Osteoblast (primary cell): ENCODE data around the gene DBP. TPM values are rescaled to one million over a fixed set of nuclear protein-coding genes. Genes with fewer than 3 reads are reported as not detected.
A peak's percentile ranks its signal among the peaks of the same experiment; 100 is the strongest.

Experiments
- DNase-seq: peaks from one replicate; pipeline ENCODE4 v3.0.0; 2011; ENCODE audit warnings: low spot score, mixed read lengths; ENCODE audit not compliant: insufficient read length; ENCODE audit errors: missing footprints
- H2AFZ ChIP-seq: 2 replicates; pipeline ENCODE4 v1.6.0; 2011; ENCODE audit warnings: mild to moderate bottlenecking, low read length
- H3K27ac ChIP-seq: 2 replicates; pipeline ENCODE4 v1.5.1; 2011; ENCODE audit warnings: mild to moderate bottlenecking, low read depth, low read length, moderate library complexity
- H3K27me3 ChIP-seq: 2 replicates; pipeline ENCODE4 v1.6.0; 2012; ENCODE audit warnings: mild to moderate bottlenecking, control low read depth, inconsistent platforms, low read length, moderate library complexity; ENCODE audit not compliant: insufficient read depth
- H3K36me3 ChIP-seq: 2 replicates; pipeline ENCODE4 v1.5.1; 2011; ENCODE audit warnings: mild to moderate bottlenecking, low read length, control low read depth, moderate library complexity; ENCODE audit not compliant: insufficient read depth
- H3K4me1 ChIP-seq: 2 replicates; pipeline ENCODE4 v1.5.1; 2011; ENCODE audit warnings: mild to moderate bottlenecking, low read length, control low read depth, moderate library complexity; ENCODE audit not compliant: insufficient read depth
- H3K4me2 ChIP-seq: 2 replicates; pipeline ENCODE4 v1.6.0; 2011; ENCODE audit warnings: mild to moderate bottlenecking, low read length; ENCODE audit not compliant: insufficient read depth
- H3K4me3 ChIP-seq: fragments of 200-600 bp; sonication (generic); 3 replicates; pipeline ENCODE4 v1.5.1; 2012; ENCODE audit warnings: mild to moderate bottlenecking, low read length, inconsistent platforms; ENCODE audit not compliant: insufficient read depth
- H3K79me2 ChIP-seq: 2 replicates; pipeline ENCODE4 v1.6.0; 2012; ENCODE audit warnings: mild to moderate bottlenecking, low read length, control low read depth, inconsistent platforms; ENCODE audit not compliant: insufficient read depth
- H3K9me3 ChIP-seq: 2 replicates; pipeline ENCODE4 v1.5.1; 2011; ENCODE audit warnings: low read depth, low read length, control low read depth
- H4K20me1 ChIP-seq: 2 replicates; pipeline ENCODE4 v1.6.0; 2012; ENCODE audit warnings: mild to moderate bottlenecking, low read length, control low read depth; ENCODE audit not compliant: insufficient read depth
- CTCF ChIP-seq: IDR thresholded peaks from 2 replicates; pipeline ENCODE4 v1.5.1; 2011; ENCODE audit warnings: mild to moderate bottlenecking, low read depth, low read length, moderate library complexity; ENCODE audit errors: extremely low read depth
- total RNA-seq: library from RNA; depleted of rRNA; stranded (reverse); fragments of >200 nt; gene quantifications from 2 replicates; pipeline ENCODE4 v1.2.3, GENCODE V29; 2012

DBP gene
- total RNA-seq, 1 donor: 14.5 TPM

- H4K20me1 ChIP-seq: no peaks in the 10 kb centered on the region
- DNase-seq: peak; percentile 73
- TF ChIP-seq CTCF: no peak
- H3K27ac ChIP-seq: no peak overlapping the region
- H2AFZ ChIP-seq: no peak overlapping the region
- no peaks in the 10 kb centered on the region for H3K9me3 ChIP-seq
- no peak overlapping the region for H3K4me2 ChIP-seq
- no peaks in the 10 kb centered on the region for H3K4me1 ChIP-seq
- H3K79me2 ChIP-seq: no peaks in the 10 kb centered on the region
- H3K27me3 ChIP-seq: peaks cover 5% of the 10 kb centered on the region
- no peaks in the 10 kb centered on the region for H3K36me3 ChIP-seq
- no peak overlapping the region for H3K4me3 ChIP-seq
Measured at GRCh38 chr19:48674216-48674809, 37.1 kb upstream of the DBP start.

- no peaks in the 10 kb centered on the region for H3K9me3 ChIP-seq
- no peaks in the 10 kb centered on the region for H3K4me1 ChIP-seq
- no peaks in the 10 kb centered on the region for H3K36me3 ChIP-seq
- H3K4me2 ChIP-seq: no peak overlapping the region
- no peak overlapping the region for H2AFZ ChIP-seq
- H4K20me1 ChIP-seq: no peaks in the 10 kb centered on the region
- peaks cover 5% of the 10 kb centered on the region for H3K27me3 ChIP-seq
- TF ChIP-seq CTCF: no peak
- no peak overlapping the region for H3K27ac ChIP-seq
- H3K4me3 ChIP-seq: no peak overlapping the region
- peak; percentile 81 for DNase-seq
- H3K79me2 ChIP-seq: no peaks in the 10 kb centered on the region
Measured at GRCh38 chr19:48673436-48674100, 36.4 kb upstream of the DBP start.

- Histone ChIP-seq H3K9me3 (no peaks in the 10 kb centered on the region), H3K36me3 (no peaks in the 10 kb centered on the region), H4K20me1 (no peaks in the 10 kb centered on the region), H3K4me3 (no peak within 1 kb of the TSS), H3K4me1 (no peaks in the 10 kb centered on the region), H3K4me2 (no peak within 1 kb of the TSS), H2AFZ (no peak within 1 kb of the TSS), H3K27me3 (peaks cover 2% of the 10 kb centered on the region), H3K79me2 (no peaks in the 10 kb centered on the region), H3K27ac (no peak within 1 kb of the TSS)
- no peak for TF ChIP-seq CTCF
- DNase-seq: peak; percentile 53
Measured at GRCh38 chr19:48672994-48673393, 35.8 kb upstream of the DBP start, which contains the start of gene NTN5. Gene NTN5, minus strand, starts transcription at chr19:48673017. Its CDS starts 2,031 bp downstream, at chr19:48670986.

- H3K4me2 ChIP-seq: no peak overlapping the region
Measured at GRCh38 chr19:48671446-48671995, 34.3 kb upstream of the DBP start.

More at GRCh38 chr19:48671446-48671995, 34.3 kb upstream of the DBP start:
- no peaks in the 10 kb centered on the region for H3K79me2 ChIP-seq
- H3K4me3 ChIP-seq: no peak overlapping the region
- no peaks in the 10 kb centered on the region for H4K20me1 ChIP-seq
- no peaks in the 10 kb centered on the region for H3K9me3 ChIP-seq
- no peaks in the 10 kb centered on the region for H3K36me3 ChIP-seq
- no peaks in the 10 kb centered on the region for H3K27me3 ChIP-seq
- no peak overlapping the region for H2AFZ ChIP-seq
- no peak for TF ChIP-seq CTCF
- H3K4me1 ChIP-seq: no peaks in the 10 kb centered on the region
- H3K27ac ChIP-seq: no peak overlapping the region
- DNase-seq: peak; percentile 66
